GM21528 (cell line): ENCODE results near the gene DOK7.

Experiments used
- ATAC-seq: cut with Tn5 transposase; IDR thresholded peaks from one replicate; pipeline ENCODE4 v1.9.1; 2021; ENCODE audit warnings: mild to moderate bottlenecking, moderate library complexity; ENCODE audit not compliant: unreplicated experiment, low FRiP score

DOK7 gene

DNA sequence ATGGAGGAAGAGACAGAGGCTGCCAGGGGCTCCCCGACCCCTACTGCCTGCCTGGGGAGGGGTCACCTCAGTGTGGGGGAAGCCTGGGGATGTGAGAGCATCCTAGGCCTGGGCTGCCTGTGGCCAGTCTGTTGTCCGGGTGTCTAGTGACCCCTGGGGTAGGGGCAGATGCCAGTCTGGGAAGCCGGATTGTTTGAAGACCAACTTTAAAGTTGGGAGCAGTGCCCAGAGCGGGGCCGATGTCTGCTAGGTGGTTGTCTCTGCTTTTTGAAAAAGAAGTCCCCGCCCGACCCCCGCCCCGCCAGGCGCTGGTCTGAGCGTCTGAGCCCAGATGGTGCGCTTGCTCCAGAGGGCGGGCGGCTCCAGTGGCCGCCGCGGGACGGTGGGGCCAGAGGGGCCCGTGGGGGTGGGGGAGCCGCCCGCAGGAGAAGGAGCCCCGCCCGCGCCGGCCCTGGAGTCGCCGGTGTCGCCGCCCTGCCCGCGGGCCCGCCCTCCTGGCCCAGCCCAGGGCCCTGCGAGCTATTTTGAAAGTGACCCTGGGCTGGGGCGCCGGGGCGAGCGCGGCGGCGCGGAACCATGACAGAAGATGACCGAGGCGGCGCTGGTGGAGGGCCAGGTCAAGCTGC is at the start of gene DOK7:
Gene DOK7 (plus strand): TSS at position 517 of the 626 bp plus-strand sequence. CDS start 70 bp downstream, at position 587.
- ATAC-seq: no peak

GRCh38 chr4:3413675-3414420 is 49.3 kb upstream of the DOK7 start:
- no peak for ATAC-seq

DNA sequence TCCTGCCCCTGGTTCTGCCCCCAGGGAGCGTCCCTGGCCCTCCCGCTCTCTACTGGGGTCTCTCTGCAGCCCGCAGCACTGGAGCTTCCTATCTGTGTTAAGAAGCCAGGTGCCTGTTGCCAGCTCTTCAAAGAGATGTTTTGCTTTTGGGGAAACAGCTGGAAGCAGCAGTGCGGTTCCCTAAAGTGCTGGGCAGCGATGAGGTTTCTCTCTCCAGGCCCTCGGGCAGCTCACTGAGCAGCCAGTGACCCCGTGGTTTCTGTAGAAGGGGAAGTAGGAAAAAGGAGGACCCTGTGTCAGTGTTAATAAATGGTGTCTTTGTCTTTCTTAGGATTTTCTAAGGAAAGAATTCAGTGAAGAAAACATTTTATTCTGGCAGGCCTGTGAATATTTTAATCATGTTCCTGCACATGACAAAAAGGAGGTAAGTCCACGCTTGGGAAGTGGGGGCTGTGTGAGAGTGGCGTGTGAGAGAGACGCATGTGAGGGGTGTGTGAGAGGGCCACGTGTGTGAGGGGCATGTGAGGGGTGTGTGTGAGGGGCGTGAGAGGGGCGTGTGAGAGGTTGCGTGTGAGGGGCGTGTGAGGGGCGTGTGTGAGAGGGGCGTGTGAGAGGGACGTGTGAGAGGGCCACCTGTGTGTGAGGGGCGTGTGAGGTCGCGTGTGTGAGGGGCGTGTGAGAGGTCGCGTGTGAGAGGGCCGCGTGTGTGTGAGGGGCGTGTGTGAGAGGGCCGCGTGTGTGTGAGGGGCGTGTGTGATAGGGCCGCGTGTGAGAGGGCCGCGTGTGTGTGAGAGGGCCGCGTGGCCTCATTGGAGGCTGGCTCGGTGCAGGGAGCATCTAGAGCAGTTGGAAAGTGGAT is 48.5 kb upstream of the DOK7 start:
- ATAC-seq: no peak

DNA sequence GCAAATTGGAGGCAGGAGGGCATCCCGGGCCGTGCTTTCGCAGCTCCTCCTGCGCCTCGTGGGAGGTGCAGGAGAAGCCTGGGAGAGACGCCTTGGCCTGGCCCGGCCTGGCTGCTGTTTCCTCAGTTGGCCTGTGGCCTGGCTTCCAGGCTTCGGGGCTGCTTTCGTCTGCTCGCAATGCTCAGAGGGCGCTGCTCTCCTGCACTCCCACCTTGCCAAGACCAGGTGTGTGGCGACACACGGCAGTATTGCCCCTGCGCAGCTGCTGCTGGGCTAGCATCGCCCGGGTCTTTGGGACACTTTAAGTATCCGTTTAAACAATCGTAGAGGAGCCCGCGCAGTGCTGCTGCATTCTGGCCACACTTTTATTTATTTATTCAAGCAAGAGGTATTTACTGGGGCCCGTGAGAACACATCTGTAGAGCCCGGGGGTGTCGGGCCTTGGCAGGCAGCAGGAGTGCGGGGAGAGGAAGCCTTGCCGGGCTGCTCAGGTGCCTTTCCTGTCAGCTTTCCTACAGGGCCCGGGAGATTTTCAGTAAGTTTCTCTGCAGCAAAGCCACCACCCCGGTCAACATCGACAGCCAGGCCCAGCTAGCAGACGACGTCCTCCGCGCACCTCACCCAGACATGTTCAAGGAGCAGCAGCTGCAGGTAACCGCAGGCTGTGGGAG is 47.5 kb upstream of the DOK7 start:
- no peak for ATAC-seq

DNA sequence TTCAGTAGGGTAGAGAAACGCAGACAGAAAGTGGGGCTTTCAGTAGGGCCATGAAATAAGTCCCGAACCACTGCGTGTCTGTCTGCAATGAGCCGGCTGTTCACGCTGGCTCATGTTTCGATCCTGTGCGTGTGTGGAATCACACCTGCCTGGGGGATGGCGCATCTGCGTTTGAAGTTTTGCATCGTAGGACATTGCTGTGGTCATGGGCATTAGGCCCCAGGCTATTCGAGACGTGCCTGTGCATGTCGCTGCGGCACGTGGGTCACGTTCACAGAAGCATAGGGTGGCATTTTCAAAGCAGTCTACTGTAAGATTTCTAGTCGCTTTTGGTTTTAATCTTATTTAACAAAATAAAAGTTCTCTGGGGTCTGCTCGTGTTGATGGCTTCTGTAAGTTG is 46.8 kb upstream of the DOK7 start:
- ATAC-seq: no peak

DNA sequence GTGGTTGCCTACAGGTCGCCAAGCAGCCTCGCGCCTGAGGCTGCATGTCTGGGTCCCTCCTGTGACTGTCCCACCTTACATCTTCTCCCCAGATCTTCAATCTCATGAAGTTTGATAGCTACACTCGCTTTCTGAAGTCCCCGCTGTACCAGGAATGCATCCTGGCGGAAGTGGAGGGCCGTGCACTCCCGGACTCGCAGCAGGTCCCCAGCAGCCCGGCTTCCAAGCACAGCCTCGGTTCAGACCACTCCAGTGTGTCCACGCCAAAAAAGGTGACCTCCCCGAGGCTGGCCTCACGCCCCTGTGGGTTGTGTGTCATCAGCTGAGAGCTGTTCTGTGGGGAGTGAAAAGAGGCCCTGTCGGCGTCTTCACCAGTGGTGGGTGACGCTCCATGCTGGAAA is 46.3 kb upstream of the DOK7 start:
- no peak for ATAC-seq

DNA sequence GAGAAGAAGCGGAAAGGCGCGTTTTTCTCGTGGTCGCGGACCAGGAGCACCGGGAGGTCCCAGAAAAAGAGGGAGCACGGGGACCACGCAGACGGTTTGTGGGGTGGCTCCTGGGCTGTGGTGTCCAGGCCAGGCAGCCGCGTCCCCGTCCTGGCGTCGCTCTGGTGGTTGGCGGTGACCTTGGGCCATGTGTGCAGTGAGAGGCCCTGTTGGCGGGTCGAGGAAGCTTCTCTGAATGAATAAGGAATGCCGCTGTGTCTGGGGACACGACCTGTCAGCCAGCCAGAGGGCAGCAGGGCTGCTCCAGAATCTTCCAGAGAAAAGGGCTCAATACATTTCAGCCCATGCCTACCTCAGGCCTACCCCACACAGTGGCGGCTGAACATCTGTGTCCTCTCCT is 45.7 kb upstream of the DOK7 start:
- no peak for ATAC-seq

DNA sequence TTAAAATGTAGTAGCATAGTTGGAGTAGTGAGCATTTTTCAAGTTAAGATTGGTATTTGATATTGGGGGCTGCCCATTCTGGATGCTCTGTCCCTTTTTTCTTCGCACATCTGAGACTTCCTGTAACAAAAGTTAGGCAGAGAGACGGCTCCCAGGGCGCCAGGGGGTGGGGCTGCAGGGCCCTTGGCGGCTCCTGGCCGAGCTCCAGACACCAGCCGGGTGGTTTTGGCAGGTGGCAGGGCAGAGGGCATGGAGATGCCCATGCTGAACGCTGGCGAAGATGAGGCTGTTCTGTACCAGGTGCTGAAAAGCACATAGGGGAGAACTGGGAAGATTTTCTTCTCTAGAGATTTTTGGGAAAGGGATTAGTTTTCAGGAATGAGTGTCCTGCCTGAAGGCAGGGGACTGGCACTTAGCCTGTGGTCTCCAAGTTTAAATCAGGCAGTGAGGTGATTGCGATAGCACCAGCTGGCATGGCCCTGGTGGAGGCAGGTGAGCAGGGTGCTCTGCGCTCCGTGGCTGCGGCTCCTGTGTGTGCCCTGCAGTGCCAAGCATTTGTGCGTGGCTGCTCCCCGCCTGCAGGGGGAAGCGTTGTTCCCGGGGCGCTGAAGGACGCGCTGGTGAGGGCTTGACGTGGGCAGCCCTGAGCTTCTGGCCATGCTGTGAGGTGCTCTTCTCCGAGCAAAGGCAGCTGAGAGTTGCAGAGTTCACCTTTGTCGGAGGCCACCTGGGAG is 44.9 kb upstream of the DOK7 start:
- ATAC-seq: no peak

DNA sequence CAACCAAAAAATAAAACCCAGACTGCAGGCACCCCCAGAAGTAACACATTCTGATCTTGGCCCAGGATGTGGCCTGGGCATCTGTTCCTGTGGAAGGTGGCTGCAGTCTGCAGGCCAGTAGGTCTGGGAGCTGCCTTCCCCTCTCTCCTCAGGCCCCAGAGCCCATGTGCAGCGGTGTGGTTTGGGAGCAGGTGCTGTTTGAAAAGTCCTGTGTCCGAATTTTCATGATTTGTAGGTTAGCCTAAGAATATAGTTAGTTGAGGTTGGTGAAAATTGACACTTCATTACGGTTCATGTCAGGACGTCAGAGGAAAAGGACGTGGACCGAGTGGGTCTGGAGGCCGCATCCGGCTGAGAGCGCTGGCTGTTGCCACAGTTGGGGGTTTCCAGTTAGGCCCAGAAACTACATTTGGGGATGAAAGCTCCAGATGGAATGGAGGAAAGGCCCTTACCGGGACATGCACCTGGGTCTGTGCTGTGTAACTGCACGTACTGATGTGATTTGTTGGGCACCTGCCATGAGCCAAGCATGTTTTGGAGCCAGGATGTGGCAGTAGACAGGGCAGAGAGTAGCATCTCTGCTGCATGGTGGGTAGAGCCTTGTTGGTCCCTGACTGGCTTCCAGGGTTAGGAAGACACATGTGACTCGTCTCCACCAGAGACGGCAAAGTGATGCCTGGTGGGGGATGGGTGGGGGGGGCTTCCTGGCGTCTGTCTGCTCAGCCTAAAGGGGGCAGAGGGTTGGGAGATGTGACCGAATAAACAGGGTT is 43.1 kb upstream of the DOK7 start:
- no peak for ATAC-seq

GRCh38 chr4:3420606-3420955 is 42.5 kb upstream of the DOK7 start:
- no peak for ATAC-seq

- ATAC-seq: no peak
Observed at GRCh38 chr4:3420956-3421355, 42.1 kb upstream of the DOK7 start.

- ATAC-seq: no peak
Observed at GRCh38 chr4:3421470-3421869, 41.6 kb upstream of the DOK7 start.

DNA sequence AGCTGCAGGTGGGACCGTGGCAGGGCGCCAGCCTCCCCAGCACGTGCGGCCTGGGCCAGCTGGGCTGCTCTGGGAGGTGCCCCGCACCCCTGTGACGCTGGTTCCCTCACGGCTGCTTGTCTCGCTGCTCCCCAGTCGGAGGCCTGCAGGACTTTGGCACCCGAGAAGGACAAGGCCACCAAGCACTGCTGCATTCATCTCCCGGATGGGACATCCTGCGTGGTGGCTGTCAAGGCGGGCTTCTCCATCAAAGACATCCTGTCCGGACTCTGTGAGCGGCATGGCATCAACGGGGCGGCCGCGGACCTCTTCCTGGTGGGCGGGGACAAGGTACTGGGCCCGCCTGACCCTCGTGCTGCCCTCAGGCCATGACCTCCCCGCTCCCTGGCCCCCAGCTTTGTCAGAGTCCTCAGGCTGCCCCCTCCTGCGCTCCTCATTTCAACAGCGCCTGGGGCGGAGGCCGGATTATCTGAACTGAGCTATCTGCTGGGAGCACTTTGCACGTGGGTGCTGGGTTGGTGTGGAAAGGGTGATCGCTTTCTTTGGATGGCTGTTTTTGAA is 40.8 kb upstream of the DOK7 start:
- no peak for ATAC-seq

DNA sequence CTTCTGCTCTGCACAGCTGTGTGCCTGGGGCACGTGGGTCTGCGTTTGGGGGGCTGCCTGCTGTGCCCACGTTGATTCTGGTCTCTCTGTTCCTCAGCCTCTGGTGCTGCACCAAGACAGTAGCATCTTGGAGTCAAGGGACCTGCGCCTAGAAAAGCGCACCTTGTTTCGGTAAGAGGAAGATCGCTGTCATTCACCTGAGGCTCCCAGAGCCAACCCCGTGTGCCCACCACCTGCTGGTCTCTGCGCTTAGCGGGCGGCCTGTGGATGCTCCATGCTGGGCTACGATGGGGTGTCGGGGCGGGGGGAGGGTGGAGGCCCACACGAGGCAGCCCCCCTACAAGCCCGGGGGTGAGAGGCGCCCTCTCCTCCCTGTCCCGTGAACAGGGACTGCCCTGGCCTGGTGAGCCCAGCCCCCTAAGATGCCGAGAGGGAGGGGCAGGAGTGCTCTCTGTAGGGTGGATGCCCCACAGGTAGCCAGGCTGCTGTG is 40.3 kb upstream of the DOK7 start:
- ATAC-seq: no peak

DNA sequence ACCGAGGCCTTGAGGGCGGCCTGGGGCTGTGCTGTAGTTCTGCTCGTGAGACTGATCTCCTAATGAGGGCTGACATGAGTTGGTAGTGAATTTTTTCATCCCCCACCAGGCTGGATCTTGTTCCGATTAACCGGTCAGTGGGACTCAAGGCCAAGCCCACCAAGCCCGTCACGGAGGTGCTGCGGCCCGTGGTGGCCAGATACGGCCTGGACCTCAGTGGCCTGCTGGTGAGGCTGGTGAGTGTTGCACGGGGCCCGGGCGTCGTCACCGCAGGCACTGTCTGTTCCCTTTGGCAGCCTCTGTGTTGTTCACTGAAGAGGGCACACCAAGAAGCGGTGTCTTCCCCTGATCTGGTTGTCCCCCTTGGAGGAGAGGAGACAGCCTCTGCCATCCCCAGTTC is 39.7 kb upstream of the DOK7 start:
- ATAC-seq: no peak

- ATAC-seq: no peak
Observed at GRCh38 chr4:3423952-3424351, 39.2 kb upstream of the DOK7 start.

DNA sequence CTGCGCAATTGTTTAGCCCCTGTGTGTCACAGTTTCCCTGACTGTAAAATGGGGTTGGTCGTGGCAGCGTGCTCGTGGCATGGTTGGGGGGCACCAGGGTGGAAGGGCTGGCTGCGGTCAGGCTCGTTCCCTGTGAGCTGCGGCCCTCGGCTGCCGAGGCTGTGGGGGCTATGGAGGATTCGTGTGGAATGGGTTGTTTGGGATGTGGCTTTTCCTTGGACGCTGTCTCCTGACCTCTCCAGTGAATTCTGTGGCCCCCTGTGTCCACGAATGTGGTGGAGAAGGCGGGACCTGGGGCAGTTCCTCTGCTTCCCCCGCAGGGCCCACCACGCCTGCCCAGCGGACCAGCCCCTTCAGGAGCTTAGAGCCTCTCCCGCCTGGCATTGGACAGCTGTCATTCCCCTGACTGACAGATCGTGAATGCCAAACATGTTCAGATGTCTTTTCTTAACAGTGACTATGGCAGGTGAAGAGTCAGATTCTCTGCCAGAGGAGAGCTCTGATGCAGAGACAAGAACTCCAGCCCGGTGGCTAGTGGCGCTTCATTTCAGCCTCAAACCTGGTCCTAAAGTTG is 38.5 kb upstream of the DOK7 start:
- no peak for ATAC-seq

- no peak for ATAC-seq
Observed at GRCh38 chr4:3426465-3427133, 36.5 kb upstream of the DOK7 start.
